Trophoblast cell (in vitro differentiated cells and primary cell): ENCODE measurements around the gene GPSM3.
"Not testable (repeated sequence)": the region's sequence is repeated elsewhere in the genome, so short reads cannot be mapped to it uniquely, and the experiment has no call there.

Source experiments
- DNase-seq, 2 donors: peaks; one replicate each; pipeline ENCODE4 v3.0.0-alpha.2; 2016
- H2AFZ ChIP-seq: 2 replicates; pipeline ENCODE4 v1.6.1; 2013; ENCODE audit warnings: low read length, moderate library complexity, mild to moderate bottlenecking; ENCODE audit not compliant: insufficient read depth, poor library complexity
- H2AK5ac ChIP-seq: 2 replicates; pipeline ENCODE4 v1.6.1; 2013; ENCODE audit warnings: mild to moderate bottlenecking, low read length
- H2BK120ac ChIP-seq: 2 replicates; pipeline ENCODE4 v1.6.1; 2013; ENCODE audit warnings: low read length, mild to moderate bottlenecking, moderate library complexity; ENCODE audit not compliant: insufficient read depth, poor library complexity
- H2BK12ac ChIP-seq: 2 replicates; pipeline ENCODE4 v1.6.1; 2013; ENCODE audit warnings: mild to moderate bottlenecking, low read length, moderate library complexity
- H2BK5ac ChIP-seq: 2 replicates; pipeline ENCODE4 v1.6.1; 2013; ENCODE audit warnings: low read length, low read depth, moderate library complexity, mild to moderate bottlenecking; ENCODE audit not compliant: poor library complexity
- H3K14ac ChIP-seq: 2 replicates; pipeline ENCODE4 v1.6.1; 2013; ENCODE audit warnings: mild to moderate bottlenecking, low read length
- H3K18ac ChIP-seq: 2 replicates; pipeline ENCODE4 v1.6.1; 2013; ENCODE audit warnings: mild to moderate bottlenecking, low read length
- H3K23ac ChIP-seq: 2 replicates; pipeline ENCODE4 v1.6.1; 2013; ENCODE audit warnings: low read length
- H3K27ac ChIP-seq: 2 replicates; pipeline ENCODE4 v1.5.1; 2013; ENCODE audit warnings: low read depth, mild to moderate bottlenecking, inconsistent platforms, low read length, moderate library complexity
- H3K27me3 ChIP-seq: 2 replicates; pipeline ENCODE4 v1.6.1; 2013; ENCODE audit warnings: inconsistent platforms, mild to moderate bottlenecking, low read length, moderate library complexity; ENCODE audit not compliant: insufficient read depth
- H3K36me3 ChIP-seq, 2 experiments: 1 replicate in 1 of 2; 2 replicates in 1 of 2; pipeline ENCODE4 v1.6.1; 2013; ENCODE audit warnings: low read length in 2 of 2, mild to moderate bottlenecking in 2 of 2, moderate library complexity in 1 of 2; ENCODE audit not compliant: insufficient read depth in 2 of 2, control insufficient read depth in 1 of 2
- H3K4ac ChIP-seq: 2 replicates; pipeline ENCODE4 v1.6.1; 2013; ENCODE audit warnings: low read depth, mild to moderate bottlenecking, low read length, moderate library complexity
- H3K4me1 ChIP-seq, 2 experiments: 1 replicate in 1 of 2; 2 replicates in 1 of 2; pipeline ENCODE4 v1.6.1; 2013; ENCODE audit warnings: low read length in 2 of 2, mild to moderate bottlenecking in 2 of 2, moderate library complexity in 1 of 2; ENCODE audit not compliant: insufficient read depth in 2 of 2, control insufficient read depth in 1 of 2
- H3K4me2 ChIP-seq: 2 replicates; pipeline ENCODE4 v1.6.1; 2013; ENCODE audit warnings: inconsistent platforms, mild to moderate bottlenecking, low read length, moderate library complexity
- H3K4me3 ChIP-seq: 2 replicates; pipeline ENCODE4 v1.5.1; 2013; ENCODE audit warnings: mild to moderate bottlenecking, low read depth, low read length, inconsistent platforms
- H3K79me1 ChIP-seq: one replicate; pipeline ENCODE4 v1.6.1; 2013; ENCODE audit warnings: low read length
- H3K79me2 ChIP-seq: 2 replicates; pipeline ENCODE4 v1.6.1; 2013; ENCODE audit warnings: low read length, mild to moderate bottlenecking; ENCODE audit not compliant: control insufficient read depth, insufficient read depth, poor library complexity
- H3K9ac ChIP-seq: 2 replicates; pipeline ENCODE4 v1.6.1; 2013; ENCODE audit warnings: mild to moderate bottlenecking, low read length
- H3K9me3 ChIP-seq: 2 replicates; pipeline ENCODE4 v1.6.1; 2013; ENCODE audit warnings: low read depth, mild to moderate bottlenecking, control low read depth, inconsistent platforms, low read length; ENCODE audit not compliant: insufficient read depth
- H4K12ac ChIP-seq: 2 replicates; pipeline ENCODE4 v1.6.1; 2013; ENCODE audit warnings: low read depth, mild to moderate bottlenecking, low read length, moderate library complexity
- H4K8ac ChIP-seq: 2 replicates; pipeline ENCODE4 v1.6.1; 2013; ENCODE audit warnings: low read depth, mild to moderate bottlenecking, low read length, moderate library complexity
- H4K91ac ChIP-seq: one replicate; pipeline ENCODE4 v1.6.1; 2013; ENCODE audit warnings: low read depth, mild to moderate bottlenecking, low read length, moderate library complexity
- WGBS: extraction: QIAGEN DNeasy Blood & Tissue Kit; methylation state at CpG from one replicate; pipeline ENCODE4 v1.1.7; 2013; ENCODE audit warnings: missing lambda C conversion rate; ENCODE audit not compliant: insufficient read length, insufficient coverage; ENCODE audit errors: extremely low coverage; 5-methylcytosine and 5-hydroxymethylcytosine counted together

GPSM3 gene

GRCh38 chr6:32211432-32211831 is 19.0 kb upstream of the GPSM3 start:
- H3K23ac ChIP-seq, DNase-seq: not testable (repeated sequence)

GRCh38 chr6:32210191-32210601 is 17.8 kb upstream of the GPSM3 start:
- Histone ChIP-seq H3K4me3 (no peak overlapping the region), H3K4me1 (no peaks in the 10 kb centered on the region), H2BK12ac (no peak overlapping the region), H3K4ac (no peak overlapping the region), H3K27me3 (no peaks in the 10 kb centered on the region), H2BK5ac (no peak overlapping the region), H3K14ac (no peak overlapping the region), H2AFZ (no peak overlapping the region), H3K9ac (no peak overlapping the region), H4K91ac (no peak overlapping the region), H2BK120ac (no peak overlapping the region), H4K8ac (no peak overlapping the region), H4K12ac (no peak overlapping the region), H3K36me3 (no peaks in the 10 kb centered on the region), H3K79me2 (no peaks in the 10 kb centered on the region), H3K18ac (no peak overlapping the region), H3K4me2 (no peak overlapping the region), H3K27ac (no peak overlapping the region), H3K23ac (no peak overlapping the region), H2AK5ac (no peak overlapping the region), H3K79me1 (no peaks in the 10 kb centered on the region), H3K9me3 (no peaks in the 10 kb centered on the region)
- no peak for DNase-seq
- WGBS: no CpG with 5 or more reads among the region's 5 CpGs

More at GRCh38 chr6:32211432-32211831, 19.0 kb upstream of the GPSM3 start:
- WGBS: no CpG with 5 or more reads among the region's 4 CpGs
- not testable (repeated sequence) for H2BK120ac ChIP-seq, H3K4me1 ChIP-seq, H4K91ac ChIP-seq, H2AFZ ChIP-seq, H2BK5ac ChIP-seq, H3K36me3 ChIP-seq, H3K9ac ChIP-seq, H2BK12ac ChIP-seq, H3K4me2 ChIP-seq, H3K4me3 ChIP-seq, H3K27me3 ChIP-seq, H3K27ac ChIP-seq, H3K9me3 ChIP-seq, H4K12ac ChIP-seq, H3K18ac ChIP-seq, H4K8ac ChIP-seq, H3K79me1 ChIP-seq, H3K4ac ChIP-seq, H3K14ac ChIP-seq, H3K79me2 ChIP-seq, H2AK5ac ChIP-seq

GRCh38 chr6:32208996-32209395 is 16.6 kb upstream of the GPSM3 start:
- Histone ChIP-seq H3K4me1 (no peaks in the 10 kb centered on the region), H3K27me3 (no peaks in the 10 kb centered on the region), H2BK120ac (no peak overlapping the region), H3K36me3 (no peaks in the 10 kb centered on the region), H2AFZ (no peak overlapping the region), H3K9me3 (no peaks in the 10 kb centered on the region), H3K4me2 (no peak overlapping the region), H2BK12ac (no peak overlapping the region), H2AK5ac (no peak overlapping the region), H3K4me3 (no peak overlapping the region), H3K27ac (no peak overlapping the region), H4K91ac (no peak overlapping the region), H3K79me1 (no peaks in the 10 kb centered on the region), H3K14ac (no peak overlapping the region), H4K8ac (no peak overlapping the region), H3K23ac (no peak overlapping the region), H3K9ac (no peak overlapping the region), H4K12ac (no peak overlapping the region), H3K4ac (no peak overlapping the region), H2BK5ac (no peak overlapping the region), H3K18ac (no peak overlapping the region), H3K79me2 (no peaks in the 10 kb centered on the region)
- DNase-seq: no peak
- WGBS: no CpG with 5 or more reads among the region's 1 CpG

- Histone ChIP-seq H3K27ac (no peak overlapping the region), H3K4me3 (no peak overlapping the region), H3K23ac (no peak overlapping the region)
These were observed 11.8 kb upstream of the GPSM3 start for GRCh38 chr6:32204268-32204715.

More at GRCh38 chr6:32204268-32204715, 11.8 kb upstream of the GPSM3 start:
- H4K12ac ChIP-seq: no peak overlapping the region
- no peak for DNase-seq
- no peak overlapping the region for H2BK5ac ChIP-seq
- H3K18ac ChIP-seq: no peak overlapping the region
- H3K4me1 ChIP-seq: no peaks in the 10 kb centered on the region
- WGBS: no CpG with 5 or more reads among the region's 3 CpGs
- no peak overlapping the region for H4K91ac ChIP-seq
- no peak overlapping the region for H2BK12ac ChIP-seq
- no peaks in the 10 kb centered on the region for H3K79me1 ChIP-seq
- no peaks in the 10 kb centered on the region for H3K36me3 ChIP-seq
- H3K27me3 ChIP-seq: no peaks in the 10 kb centered on the region
- no peaks in the 10 kb centered on the region for H3K79me2 ChIP-seq
- H3K4ac ChIP-seq: no peak overlapping the region
- no peak overlapping the region for H3K14ac ChIP-seq
- no peak overlapping the region for H3K9ac ChIP-seq
- H2BK120ac ChIP-seq: no peak overlapping the region
- H4K8ac ChIP-seq: no peak overlapping the region
- no peak overlapping the region for H3K4me2 ChIP-seq
- H3K9me3 ChIP-seq: no peaks in the 10 kb centered on the region
- H2AFZ ChIP-seq: no peak overlapping the region
- H2AK5ac ChIP-seq: no peak overlapping the region
